Ramos (cell line): ENCODE data around the gene CDH11.

ENCODE experiments used
- in situ Hi-C: fragments of 300-500 bp; cut with MboI; formaldehyde crosslinking; loops from one replicate; pipeline ENCODE4 v1.14.3; 2022; ENCODE audit warnings: low sequenced_read_pairs; ENCODE audit not compliant: unreplicated experiment

CDH11 gene

GRCh38 chr16:64993464-64993863 lies 128.4 kb downstream of the CDH11 start:
- in situ Hi-C loops, result no loop called here

- in situ Hi-C loops, result no loop called here
Observed at GRCh38 chr16:64991001-64991400, 130.9 kb downstream of the CDH11 start.

GRCh38 chr16:64990101-64990500 lies 131.8 kb downstream of the CDH11 start:
- in situ Hi-C loops, result no loop called here

- in situ Hi-C loops, result no loop called here
Observed at GRCh38 chr16:64989050-64989449, 132.8 kb downstream of the CDH11 start.

GRCh38 chr16:64983963-64984362 lies 137.9 kb downstream of the CDH11 start:
- in situ Hi-C loops, result no loop called here

DNA sequence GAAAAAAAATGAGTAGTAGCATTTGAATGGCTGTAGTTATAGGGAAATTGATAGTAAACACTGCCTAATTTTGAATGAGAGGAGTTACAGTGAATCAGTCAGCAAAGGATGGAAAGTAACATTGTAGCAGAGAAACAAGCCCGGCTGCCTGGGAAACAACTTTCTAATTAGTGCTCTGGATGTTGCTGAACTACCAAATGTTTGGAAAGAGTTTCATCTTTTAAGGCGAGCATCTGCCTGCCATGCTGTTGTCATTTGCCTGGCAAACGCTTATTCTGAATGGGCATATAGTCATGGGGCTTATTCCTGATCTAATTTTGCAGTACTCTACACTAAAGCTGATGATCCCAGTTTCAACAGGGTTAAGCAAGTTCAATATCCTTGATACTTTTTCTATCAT lies 138.6 kb downstream of the CDH11 start:
- in situ Hi-C loops, result no loop called here

DNA sequence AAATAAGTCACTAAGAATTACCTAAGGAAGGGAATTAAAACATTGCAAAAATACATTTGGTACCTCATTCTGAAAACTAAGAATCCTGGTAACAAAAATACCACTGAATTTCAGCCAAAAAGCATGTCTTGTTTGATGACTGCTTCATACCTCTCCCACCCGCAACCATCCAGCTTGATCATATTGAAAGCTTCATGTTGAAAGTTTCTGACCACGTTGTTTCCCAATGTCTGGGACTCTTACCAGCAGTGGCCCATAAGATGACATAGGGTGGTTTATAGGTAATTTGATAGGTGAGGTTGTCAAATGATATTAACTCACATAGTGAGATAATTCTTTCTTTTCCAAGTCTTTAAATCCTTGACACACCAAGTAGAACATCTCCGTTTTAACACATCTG lies 139.3 kb downstream of the CDH11 start:
- in situ Hi-C loops, result no loop called here

GRCh38 chr16:64981568-64982281 lies 140.1 kb downstream of the CDH11 start:
- in situ Hi-C loops, result no loop called here

DNA sequence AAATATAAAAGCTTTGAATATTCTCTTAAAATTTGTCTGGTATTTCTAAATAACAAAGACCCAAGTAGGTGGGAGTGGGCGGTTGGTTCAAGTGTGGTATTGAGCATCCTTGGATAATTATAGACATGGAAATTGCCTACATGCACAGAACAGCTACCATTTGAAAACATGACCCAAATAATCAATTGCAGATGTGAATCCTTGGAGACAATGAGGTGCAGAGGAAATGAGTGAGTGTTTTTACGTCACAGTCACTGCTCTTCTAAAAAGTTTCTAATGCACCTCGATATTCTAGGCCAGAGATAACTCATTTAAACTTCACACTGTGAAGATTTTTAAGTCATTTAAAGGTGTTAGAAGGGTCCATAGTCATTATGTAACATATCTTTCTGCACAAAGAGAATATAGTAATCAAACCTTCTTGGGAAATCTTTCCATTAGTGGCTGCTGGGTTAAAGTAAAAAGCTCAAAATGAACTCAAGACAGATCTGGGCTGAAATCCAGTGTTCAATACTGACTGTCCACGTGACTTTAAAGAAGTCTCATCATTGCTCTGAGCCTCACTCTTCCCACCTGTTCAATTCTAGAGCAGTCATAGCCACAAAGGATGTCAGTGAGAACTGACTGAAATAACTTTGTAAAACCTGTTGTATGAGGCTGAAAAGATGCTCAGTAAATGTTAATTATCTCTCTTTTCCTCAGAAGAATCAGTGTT lies 144.5 kb downstream of the CDH11 start:
- in situ Hi-C loops, result no loop called here

GRCh38 chr16:64975821-64976220 lies 146.0 kb downstream of the CDH11 start:
- in situ Hi-C loops, result no loop called here

DNA sequence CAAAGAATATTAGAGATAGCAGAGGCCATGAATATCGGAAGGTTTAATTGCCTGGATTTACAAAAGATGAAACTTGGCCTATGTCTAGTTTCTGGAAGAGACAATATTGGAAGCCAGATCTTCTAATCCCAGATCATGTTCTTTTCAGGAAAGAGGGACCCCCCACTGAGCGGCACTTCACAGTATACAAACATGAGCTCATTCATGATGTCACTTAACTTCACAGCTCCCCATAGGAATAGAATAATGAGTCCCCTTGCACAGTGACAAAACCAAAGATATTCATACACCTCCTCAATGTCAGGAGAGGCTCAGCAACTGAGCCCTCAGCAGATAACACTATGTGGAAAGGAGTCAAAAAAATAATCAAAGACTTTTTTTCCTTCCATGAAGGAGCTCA lies 147.5 kb downstream of the CDH11 start:
- in situ Hi-C loops, result no loop called here

DNA sequence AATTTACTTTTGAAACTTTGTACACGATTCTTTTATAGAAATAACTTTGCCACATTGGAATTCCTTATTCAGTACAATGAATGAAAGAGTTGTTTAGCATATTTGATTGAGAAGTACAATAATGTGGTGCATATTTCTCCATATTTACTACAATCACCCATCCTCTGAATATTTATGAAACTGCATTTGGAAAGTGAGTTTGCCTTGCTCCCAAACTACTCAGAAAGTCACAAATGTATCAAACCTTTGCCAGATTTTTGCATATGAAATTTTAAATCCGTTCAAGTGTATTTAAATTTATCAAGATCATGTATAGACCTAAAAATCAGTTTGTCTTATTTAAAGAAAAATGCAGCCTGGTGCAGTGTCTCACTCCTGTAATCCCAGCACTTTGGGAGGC lies 148.7 kb downstream of the CDH11 start:
- in situ Hi-C loops, result no loop called here

GRCh38 chr16:64971171-64971570 lies 150.7 kb downstream of the CDH11 start:
- in situ Hi-C loops, result no loop called here

DNA sequence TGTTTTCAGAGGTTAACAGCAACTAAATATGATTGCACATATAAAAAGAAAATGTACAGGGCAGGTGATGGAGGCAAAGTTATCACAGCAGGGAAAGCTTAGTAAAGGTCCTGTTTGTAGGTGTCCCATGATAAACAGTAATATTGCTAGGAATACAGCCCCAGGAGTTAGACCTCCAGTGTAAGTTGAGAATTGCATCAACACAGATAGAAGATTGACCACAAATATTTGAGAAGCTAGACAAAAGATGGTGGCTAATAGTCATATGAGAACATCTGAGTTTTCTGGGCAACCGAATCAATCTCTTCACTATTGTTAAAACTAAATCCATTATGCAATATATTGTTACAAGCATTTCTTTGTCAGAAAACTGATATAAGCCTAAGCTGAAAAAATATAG lies 152.6 kb downstream of the CDH11 start:
- in situ Hi-C loops, result no loop called here

- in situ Hi-C loops, result no loop called here
Observed at GRCh38 chr16:64968539-64968938, 153.3 kb downstream of the CDH11 start.

DNA sequence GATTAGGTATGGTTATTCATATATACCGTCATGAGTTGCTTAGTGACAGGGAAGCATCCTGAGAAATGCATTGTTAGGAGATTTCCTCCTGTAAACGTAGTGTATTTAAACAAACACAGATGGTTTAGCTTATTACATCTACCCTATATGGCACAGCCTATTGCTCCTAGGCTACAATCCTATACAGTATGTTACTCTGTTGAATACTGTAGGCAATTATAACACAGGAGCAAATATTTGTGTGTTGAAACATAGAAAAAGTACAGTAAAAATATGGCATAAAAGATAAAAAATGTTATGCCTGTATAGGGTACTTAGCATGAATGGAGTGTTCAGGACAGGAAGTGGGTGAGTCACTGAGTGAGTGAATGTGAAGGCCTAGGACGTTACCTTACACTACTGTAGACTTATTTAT lies 157.7 kb downstream of the CDH11 start:
- in situ Hi-C loops, result no loop called here

- in situ Hi-C loops, result no loop called here
Observed at GRCh38 chr16:64962786-64963185, 159.1 kb downstream of the CDH11 start.

- in situ Hi-C loops, result no loop called here
Observed at GRCh38 chr16:64957246-64957645, 164.6 kb downstream of the CDH11 start.

DNA sequence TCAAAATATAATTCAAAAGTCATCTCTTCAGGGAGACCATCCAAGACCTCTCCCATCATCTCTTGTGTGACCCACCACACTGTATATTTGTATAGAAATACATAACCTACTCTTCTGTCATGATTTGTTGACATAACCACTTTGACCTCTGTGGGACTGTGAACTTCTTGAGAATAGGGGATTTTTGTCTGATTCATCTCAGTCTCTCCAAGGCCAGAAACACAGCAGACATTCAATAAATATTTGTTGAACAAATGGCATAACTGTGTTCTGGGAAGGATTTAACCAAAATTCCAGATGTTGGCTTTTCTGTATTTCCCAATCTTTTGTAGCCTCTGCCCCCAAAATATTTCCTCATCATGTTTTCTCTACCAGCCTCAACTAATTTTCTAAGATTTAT lies 169.7 kb downstream of the CDH11 start:
- in situ Hi-C loops, result no loop called here

DNA sequence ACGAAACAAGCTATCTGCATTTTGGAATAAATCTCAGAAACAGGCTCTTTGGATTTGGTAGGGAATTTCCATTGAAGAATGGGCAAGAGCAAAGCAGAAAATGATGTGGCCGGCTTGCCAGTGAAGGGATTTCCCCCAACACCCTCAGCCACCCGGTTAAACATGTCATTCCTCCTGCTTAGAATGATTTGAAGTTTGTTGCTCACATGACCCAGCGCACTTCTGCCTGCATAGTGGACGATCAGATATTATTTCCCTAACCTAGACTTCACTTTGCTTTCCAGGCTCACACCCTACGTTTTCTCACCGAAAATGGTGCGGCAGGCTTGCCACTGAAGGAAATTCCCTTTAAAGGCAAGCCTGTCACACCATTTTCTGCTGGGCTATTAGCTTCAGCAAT lies 170.7 kb downstream of the CDH11 start:
- in situ Hi-C loops, result no loop called here

DNA sequence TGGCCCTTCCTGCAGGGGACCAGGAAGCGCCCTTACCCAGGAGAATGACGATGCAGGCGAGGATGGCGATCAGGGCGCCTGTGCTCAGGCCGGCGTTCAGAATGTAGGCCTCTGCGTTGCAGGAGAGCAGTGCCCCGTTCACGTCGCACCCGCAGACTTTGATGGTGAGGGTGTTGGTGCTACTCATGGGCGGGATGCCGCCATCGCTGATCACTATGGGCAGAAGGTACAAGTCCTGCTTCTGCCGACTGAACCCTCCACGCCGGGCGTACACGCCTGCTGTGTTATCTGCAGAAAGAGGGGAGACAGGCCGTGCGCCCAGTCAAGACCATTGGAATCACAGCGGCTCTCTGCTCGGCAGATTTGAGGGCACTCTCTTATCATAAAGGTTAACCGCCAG lies 171.1 kb downstream of the CDH11 start:
- in situ Hi-C loops, result no loop called here

DNA sequence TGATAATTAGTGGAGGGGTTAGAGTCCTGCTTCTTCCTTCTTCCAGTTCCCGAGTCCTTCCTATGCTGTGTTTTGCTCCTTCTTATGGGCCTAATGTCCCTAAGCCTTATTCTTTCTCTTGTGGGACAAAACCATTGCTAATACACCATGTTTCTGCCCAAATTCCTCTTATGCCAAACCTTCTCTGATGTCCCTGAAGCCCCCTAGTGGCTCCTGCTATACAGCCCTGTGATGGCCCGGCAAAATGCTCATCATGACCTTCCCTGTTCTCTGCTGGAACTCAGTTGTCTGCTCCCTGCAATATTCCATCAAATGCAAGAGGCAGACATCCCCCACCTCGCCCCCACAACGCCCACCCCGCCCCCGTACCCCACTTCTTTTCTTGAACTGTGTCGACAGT lies 171.6 kb downstream of the CDH11 start:
- in situ Hi-C loops, result no loop called here
